Measurements from ENCODE around the gene WNT11. TPM values are rescaled to one million over a fixed set of nuclear protein-coding genes. Genes with fewer than 3 reads are reported as not detected.

WNT11 gene
- total and polyA plus RNA-seq, 2 of the 13 experiments (the other 11 are each of a cell fraction or from before 2014, with no cell fraction given), result 0.34 to 0.66 TPM

GRCh38 chr11:76152086-76152681 lies 54.1 kb downstream of the WNT11 start (continued):
- TF ChIP-seq FOXO4 (CRISPR knock-in tag; conservative IDR thresholded peaks at IDR 0.05) (no peak), ERF (CRISPR knock-in tag; IDR thresholded peaks at IDR 0.05) (peak; percentile 48; the same call in 1 of the 2 replicates), ZSCAN29 (CRISPR knock-in tag; conservative IDR thresholded peaks at IDR 0.05) (no peak), NR2F6 (IDR thresholded peaks at IDR 0.05) (peak; percentile 66), NR2F6 (CRISPR knock-in tag; IDR thresholded peaks at IDR 0.05) (peak; percentile 67), ZNF83 (CRISPR knock-in tag; IDR thresholded peaks at IDR 0.05; ENCODE audit: borderline replicate concordance) (no peak), PHF8 (CRISPR knock-in tag; IDR thresholded peaks at IDR 0.05) (peak; percentile 30; the same call in 1 of the 2 replicates), ZBTB38 (CRISPR knock-in tag; IDR thresholded peaks at IDR 0.05) (peak; percentile 95), ZBTB3 (CRISPR knock-in tag; IDR thresholded peaks at IDR 0.05; ENCODE audit: borderline replicate concordance, low read depth) (no peak), ARID4A (CRISPR knock-in tag; IDR thresholded peaks at IDR 0.05; ENCODE audit: borderline replicate concordance) (no peak; the same call in 1 of the 2 replicates), PHF5A (CRISPR knock-in tag; IDR thresholded peaks at IDR 0.05; ENCODE audit: low read depth, unreplicated experiment) (no peak), EP300 (IDR thresholded peaks at IDR 0.05; ENCODE audit: low read depth in 2 of 2, low read length in 2 of 2) (no peak), EP300 (CRISPR knock-in tag; IDR thresholded peaks at IDR 0.05; ENCODE audit: borderline replicate concordance) (no peak), SALL1 (CRISPR knock-in tag; IDR thresholded peaks at IDR 0.05) (peak; percentile 71), ZNF263 (CRISPR knock-in tag; IDR thresholded peaks at IDR 0.05) (0 out of 2 replicates have a peak, but pooled peaks have one; percentile 56), GRHL1 (CRISPR knock-in tag; conservative IDR thresholded peaks at IDR 0.05) (no peak), POGK (CRISPR knock-in tag; conservative IDR thresholded peaks at IDR 0.05) (no peak), ZFP36L1 (CRISPR knock-in tag; IDR thresholded peaks at IDR 0.05) (no peak)
